ENCODE data around the gene FETUB. TPM values are rescaled to one million over a fixed set of nuclear protein-coding genes. Genes with fewer than 3 reads are reported as not detected.

Gene FETUB
- polyA plus RNA-seq, 1 donor (not counting 4 experiments of a cell fraction or from before 2014, with no cell fraction given), result 0.25 TPM

GRCh38 chr3:186614597-186615483 is 25.4 kb upstream of the FETUB start:
- H3K9me1 ChIP-seq (ENCODE audit: control insufficient read depth, extremely low read depth, insufficient read depth, low read length), result no peaks in the 10 kb centered on the region
- FAIRE-seq (peak; percentile 84), DNase-seq (ENCODE audit: low read depth, low spot score) (peak; percentile 42)
- no peak for TF ChIP-seq EZH2 (IDR thresholded peaks at IDR 0.05; ENCODE audit: low read length)
- TF ChIP-seq, protein P1, sequence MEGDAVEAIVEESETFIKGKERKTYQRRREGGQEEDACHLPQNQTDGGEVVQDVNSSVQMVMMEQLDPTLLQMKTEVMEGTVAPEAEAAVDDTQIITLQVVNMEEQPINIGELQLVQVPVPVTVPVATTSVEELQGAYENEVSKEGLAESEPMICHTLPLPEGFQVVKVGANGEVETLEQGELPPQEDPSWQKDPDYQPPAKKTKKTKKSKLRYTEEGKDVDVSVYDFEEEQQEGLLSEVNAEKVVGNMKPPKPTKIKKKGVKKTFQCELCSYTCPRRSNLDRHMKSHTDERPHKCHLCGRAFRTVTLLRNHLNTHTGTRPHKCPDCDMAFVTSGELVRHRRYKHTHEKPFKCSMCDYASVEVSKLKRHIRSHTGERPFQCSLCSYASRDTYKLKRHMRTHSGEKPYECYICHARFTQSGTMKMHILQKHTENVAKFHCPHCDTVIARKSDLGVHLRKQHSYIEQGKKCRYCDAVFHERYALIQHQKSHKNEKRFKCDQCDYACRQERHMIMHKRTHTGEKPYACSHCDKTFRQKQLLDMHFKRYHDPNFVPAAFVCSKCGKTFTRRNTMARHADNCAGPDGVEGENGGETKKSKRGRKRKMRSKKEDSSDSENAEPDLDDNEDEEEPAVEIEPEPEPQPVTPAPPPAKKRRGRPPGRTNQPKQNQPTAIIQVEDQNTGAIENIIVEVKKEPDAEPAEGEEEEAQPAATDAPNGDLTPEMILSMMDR (optimal IDR thresholded peaks at IDR 0.05 in 1 of 3, IDR thresholded peaks at IDR 0.05 in 1 of 3, conservative IDR thresholded peaks at IDR 0.05 in 1 of 3; ENCODE audit: extremely low read depth in 1 of 3, insufficient read depth in 2 of 3, low read length in 3 of 3), result peak; percentile 93 to 99 (median 97)
- H4K20me1 ChIP-seq (ENCODE audit: control insufficient read depth, extremely low read depth, insufficient read depth, low read length), result no peaks in the 10 kb centered on the region
- dilution Hi-C loops (cut with MboI; ENCODE audit: extremely low pct_ligation_motif_present, low sequenced_read_pairs), result no loop called here
- H3K9me3 ChIP-seq (ENCODE audit: control insufficient read depth, low read depth, low read length), result no peaks in the 10 kb centered on the region
- H3K4me3 ChIP-seq (ENCODE audit: control insufficient read depth in 2 of 3, extremely low read depth in 1 of 3, insufficient read depth in 2 of 3, low read depth in 1 of 3, low read length in 3 of 3), result no peak overlapping the region
- peak overlapping the region; percentile 34 for H3K4me2 ChIP-seq (ENCODE audit: control insufficient read depth, extremely low read depth, insufficient read depth, low read depth, low read length)
- no peak overlapping the region for H3K27ac ChIP-seq (ENCODE audit: control insufficient read depth, insufficient read depth, low read length)
- no peak overlapping the region for H3K9ac ChIP-seq (ENCODE audit: control insufficient read depth, extremely low read depth, insufficient read depth, low read length)
- H2AFZ ChIP-seq (ENCODE audit: control insufficient read depth, low read length), result peak overlapping the region; percentile 34
- no peaks in the 10 kb centered on the region for H3K79me2 ChIP-seq (ENCODE audit: control insufficient read depth, insufficient read depth, low read length)
- H3K4me1 ChIP-seq (ENCODE audit: control insufficient read depth, extremely low read depth, insufficient read depth, low read length), result peaks cover 24% of the 10 kb centered on the region
- H3K27me3 ChIP-seq (ENCODE audit: control insufficient read depth, extremely low read depth, insufficient read depth, low read length), result no peaks in the 10 kb centered on the region
- H3K36me3 ChIP-seq (ENCODE audit: control insufficient read depth in 2 of 2, extremely low read depth in 1 of 2, insufficient read depth in 2 of 2, low read length in 2 of 2), result no peaks in the 10 kb centered on the region

DNA sequence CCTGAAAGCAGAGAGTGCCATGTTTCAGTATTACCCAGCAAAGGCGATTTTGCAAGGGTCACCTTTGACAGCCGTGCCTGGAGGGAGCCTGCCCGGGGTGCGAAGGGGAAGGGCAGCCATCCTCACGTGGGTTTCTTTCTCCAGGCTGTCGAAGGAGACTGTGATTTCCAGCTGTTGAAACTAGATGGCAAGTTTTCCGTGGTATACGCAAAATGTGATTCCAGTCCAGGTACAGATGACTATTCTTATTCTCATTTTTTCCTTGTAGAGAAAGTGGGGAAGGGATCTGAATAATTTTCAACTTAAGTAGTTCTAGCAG is 23.9 kb upstream of the FETUB start:
- no peaks in the 10 kb centered on the region for H3K27me3 ChIP-seq (ENCODE audit: control insufficient read depth, extremely low read depth, insufficient read depth, low read length)

More for the DNA sequence above, 23.9 kb upstream of the FETUB start:
- H4K20me1 ChIP-seq (ENCODE audit: control insufficient read depth, extremely low read depth, insufficient read depth, low read length), result no peaks in the 10 kb centered on the region
- no peak overlapping the region for H3K9ac ChIP-seq (ENCODE audit: control insufficient read depth, extremely low read depth, insufficient read depth, low read length)
- no peak for TF ChIP-seq EZH2 (IDR thresholded peaks at IDR 0.05; ENCODE audit: low read length)
- TF ChIP-seq, protein P1 (optimal IDR thresholded peaks at IDR 0.05 in 1 of 3, IDR thresholded peaks at IDR 0.05 in 1 of 3, conservative IDR thresholded peaks at IDR 0.05 in 1 of 3; ENCODE audit: extremely low read depth in 1 of 3, insufficient read depth in 2 of 3, low read length in 3 of 3), result no peak
- FAIRE-seq (no peak), DNase-seq (ENCODE audit: low read depth, low spot score) (no peak)
- no peaks in the 10 kb centered on the region for H3K9me3 ChIP-seq (ENCODE audit: control insufficient read depth, low read depth, low read length)
- no peaks in the 10 kb centered on the region for H3K36me3 ChIP-seq (ENCODE audit: control insufficient read depth in 2 of 2, extremely low read depth in 1 of 2, insufficient read depth in 2 of 2, low read length in 2 of 2)
- no peaks in the 10 kb centered on the region for H3K9me1 ChIP-seq (ENCODE audit: control insufficient read depth, extremely low read depth, insufficient read depth, low read length)
- no peak overlapping the region for H3K27ac ChIP-seq (ENCODE audit: control insufficient read depth, insufficient read depth, low read length)
- H3K79me2 ChIP-seq (ENCODE audit: control insufficient read depth, insufficient read depth, low read length), result no peaks in the 10 kb centered on the region
- dilution Hi-C loops (cut with MboI; ENCODE audit: extremely low pct_ligation_motif_present, low sequenced_read_pairs), result no loop called here
- H3K4me1 ChIP-seq (ENCODE audit: control insufficient read depth, extremely low read depth, insufficient read depth, low read length), result peaks cover 22% of the 10 kb centered on the region
- no peak overlapping the region for H3K4me3 ChIP-seq (ENCODE audit: control insufficient read depth in 2 of 3, extremely low read depth in 1 of 3, insufficient read depth in 2 of 3, low read depth in 1 of 3, low read length in 3 of 3)
- H3K4me2 ChIP-seq (ENCODE audit: control insufficient read depth, extremely low read depth, insufficient read depth, low read depth, low read length), result no peak overlapping the region
- no peak overlapping the region for H2AFZ ChIP-seq (ENCODE audit: control insufficient read depth, low read length)

Measured in keratinocyte (primary cell).